ENCODE measurements around the gene PAWR.

- TF ChIP-seq PRDM15 (CRISPR knock-in tag; IDR thresholded peaks at IDR 0.05) (no peak), TARDBP (IDR thresholded peaks at IDR 0.05; ENCODE audit: borderline replicate concordance) (no peak), JUNB (IDR thresholded peaks at IDR 0.05) (no peak)
- TF ChIP-seq, protein P1, sequence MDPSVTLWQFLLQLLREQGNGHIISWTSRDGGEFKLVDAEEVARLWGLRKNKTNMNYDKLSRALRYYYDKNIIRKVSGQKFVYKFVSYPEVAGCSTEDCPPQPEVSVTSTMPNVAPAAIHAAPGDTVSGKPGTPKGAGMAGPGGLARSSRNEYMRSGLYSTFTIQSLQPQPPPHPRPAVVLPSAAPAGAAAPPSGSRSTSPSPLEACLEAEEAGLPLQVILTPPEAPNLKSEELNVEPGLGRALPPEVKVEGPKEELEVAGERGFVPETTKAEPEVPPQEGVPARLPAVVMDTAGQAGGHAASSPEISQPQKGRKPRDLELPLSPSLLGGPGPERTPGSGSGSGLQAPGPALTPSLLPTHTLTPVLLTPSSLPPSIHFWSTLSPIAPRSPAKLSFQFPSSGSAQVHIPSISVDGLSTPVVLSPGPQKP (IDR thresholded peaks at IDR 0.05; ENCODE audit: low read depth, low read length) = no peak
These were observed 135.5 kb downstream of the PAWR start for GRCh38 chr12:79555028-79555925.
